T47D (cell line): ENCODE results near the gene STK40.

Experiments used
- DNase-seq, 2 experiments: peaks; one replicate each; pipeline versions ENCODE4 v3.0.0 to v3.0.0-alpha.2; 2011 to 2012; ENCODE audit warnings: low read depth in 1 of 2, low spot score in 1 of 2
- JUND ChIP-seq: IDR thresholded peaks from 2 replicates; pipeline ENCODE4 v1.6.1; 2012; ENCODE audit warnings: low read depth
- in situ Hi-C: cut with HindIII; loops from 2 replicates; pipeline ENCODE4 v1.10.0; 2016; ENCODE audit warnings: low sequenced_read_pairs, low pct_unique_long_range_greater_than_20kb

The STK40 gene

DNA sequence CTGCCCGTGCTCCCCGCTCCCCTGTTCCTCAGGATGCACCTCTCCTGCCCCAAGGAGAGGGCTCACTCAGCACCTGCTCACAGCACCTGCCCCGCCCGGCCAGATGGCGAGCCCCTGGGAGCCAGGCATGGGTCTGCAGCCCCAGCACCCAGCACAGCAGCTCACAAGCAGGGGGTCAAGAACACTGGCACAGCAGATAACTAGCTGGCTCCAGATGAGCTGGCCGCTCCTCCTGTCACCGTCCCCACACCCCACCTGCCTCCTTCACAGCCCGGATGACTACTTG is 41.4 kb downstream of the STK40 start:
- DNase-seq: no peak
- TF ChIP-seq JUND: no peak
- in situ Hi-C loops: no loop called here

GRCh38 chr1:36343651-36344394 is 41.9 kb downstream of the STK40 start:
- no peak for TF ChIP-seq JUND

GRCh38 chr1:36342426-36343185 is 43.1 kb downstream of the STK40 start:
- no peak for TF ChIP-seq JUND

More at GRCh38 chr1:36343651-36344394, 41.9 kb downstream of the STK40 start:
- in situ Hi-C loops: no loop called here
- no peak for DNase-seq

GRCh38 chr1:36341626-36342320 is 44.0 kb downstream of the STK40 start:
- DNase-seq: no peak
- in situ Hi-C loops: no loop called here

More at GRCh38 chr1:36342426-36343185, 43.1 kb downstream of the STK40 start:
- in situ Hi-C loops: no loop called here
- DNase-seq: peak in 1 of 2 experiments; percentile 42

DNA sequence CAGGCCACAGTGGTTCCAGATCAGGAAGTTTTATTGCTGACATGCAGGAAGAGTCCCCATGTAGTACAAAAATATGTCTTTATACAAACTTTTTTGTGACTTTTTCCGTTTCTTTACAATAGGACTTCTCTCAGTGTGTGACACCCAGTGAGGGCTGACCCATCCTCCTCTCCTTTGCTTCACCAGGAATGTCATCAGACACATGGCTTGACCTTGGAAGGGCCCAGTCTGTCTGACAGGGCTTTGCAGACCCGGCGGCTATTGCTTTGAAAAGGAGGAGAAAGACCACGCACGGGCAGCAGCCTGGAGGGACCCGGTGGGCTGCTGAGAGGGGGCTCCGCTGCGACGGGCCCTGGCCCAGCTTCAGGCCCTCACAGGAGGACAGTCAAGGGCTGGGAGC is 46.1 kb downstream of the STK40 start:
- no peak for DNase-seq
- in situ Hi-C loops: no loop called here
- no peak for TF ChIP-seq JUND

More at GRCh38 chr1:36341626-36342320, 44.0 kb downstream of the STK40 start:
- no peak for TF ChIP-seq JUND

GRCh38 chr1:36339215-36339614 is 46.5 kb downstream of the STK40 start:
- in situ Hi-C loops: no loop called here

GRCh38 chr1:36337830-36338229 is 47.9 kb downstream of the STK40 start:
- DNase-seq: no peak
- no peak for TF ChIP-seq JUND
- in situ Hi-C loops: no loop called here

More at GRCh38 chr1:36339215-36339614, 46.5 kb downstream of the STK40 start:
- no peak for DNase-seq
- no peak for TF ChIP-seq JUND

DNA sequence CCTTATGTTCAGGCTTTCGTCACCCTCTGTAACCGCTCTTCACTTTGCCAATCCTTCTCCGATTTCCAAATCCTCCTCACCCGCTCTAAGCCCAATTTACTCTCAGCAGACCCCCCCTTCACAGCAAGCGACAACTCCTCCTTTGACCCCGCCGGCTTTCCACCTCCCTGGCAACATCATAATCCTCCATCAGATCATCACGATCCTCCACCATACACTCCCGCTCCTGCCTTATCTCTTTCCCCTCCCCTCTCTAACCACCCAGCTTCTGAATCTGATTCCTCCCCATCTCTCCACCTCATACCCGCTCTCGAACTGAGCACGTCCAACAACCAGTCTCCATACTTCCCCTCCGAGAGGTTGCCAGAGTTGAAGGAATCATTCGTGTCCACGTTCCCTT is 54.8 kb downstream of the STK40 start:
- no peak for TF ChIP-seq JUND
- in situ Hi-C loops: no loop called here

DNA sequence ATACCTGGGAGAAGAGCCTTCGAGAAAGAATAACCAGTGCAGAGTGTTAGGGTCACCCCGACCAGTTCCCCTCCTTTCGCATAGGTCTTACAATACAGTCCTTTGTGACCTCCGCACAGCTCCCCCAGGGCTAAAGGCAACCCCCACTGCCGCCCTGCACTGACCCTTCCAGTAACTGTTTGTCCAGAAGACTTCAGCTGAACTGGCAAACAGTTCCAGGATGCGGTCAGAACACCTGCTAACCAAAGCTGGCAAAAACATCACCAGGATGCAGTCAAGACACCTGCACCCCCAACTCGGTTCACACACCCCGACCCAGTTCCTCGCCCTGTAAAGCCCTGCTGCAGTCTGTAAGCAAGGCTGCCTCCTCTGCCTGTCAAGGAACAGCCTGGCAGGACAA is 55.9 kb downstream of the STK40 start:
- peak in 1 of 2 experiments; percentile 67 for DNase-seq
- in situ Hi-C loops: no loop called here
- no peak for TF ChIP-seq JUND

More for the DNA sequence above, 54.8 kb downstream of the STK40 start:
- DNase-seq: no peak

GRCh38 chr1:36328713-36329112 is 57.0 kb downstream of the STK40 start:
- TF ChIP-seq JUND: no peak
- DNase-seq: no peak
- in situ Hi-C loops: no loop called here

DNA sequence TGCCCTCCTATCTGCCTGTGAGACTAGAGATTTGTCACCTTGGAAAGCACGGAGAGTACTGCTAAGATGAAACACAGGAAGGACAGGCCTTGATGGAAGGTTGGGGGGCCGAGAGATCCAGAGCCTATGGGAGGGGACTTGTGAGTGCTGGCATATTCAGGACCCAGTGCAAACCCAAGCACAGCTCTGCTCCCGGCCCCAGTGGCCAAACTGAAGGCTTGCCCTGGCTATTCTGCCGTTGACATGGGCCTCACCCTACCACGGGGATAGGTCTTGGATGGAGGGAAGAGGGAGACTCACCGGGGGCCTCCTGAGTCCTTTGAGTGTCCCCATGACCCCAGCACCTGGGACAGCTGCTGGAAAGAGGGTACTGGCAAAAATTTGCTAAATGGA is 57.6 kb downstream of the STK40 start:
- in situ Hi-C loops: no loop called here
- DNase-seq: no peak
- TF ChIP-seq JUND: no peak

DNA sequence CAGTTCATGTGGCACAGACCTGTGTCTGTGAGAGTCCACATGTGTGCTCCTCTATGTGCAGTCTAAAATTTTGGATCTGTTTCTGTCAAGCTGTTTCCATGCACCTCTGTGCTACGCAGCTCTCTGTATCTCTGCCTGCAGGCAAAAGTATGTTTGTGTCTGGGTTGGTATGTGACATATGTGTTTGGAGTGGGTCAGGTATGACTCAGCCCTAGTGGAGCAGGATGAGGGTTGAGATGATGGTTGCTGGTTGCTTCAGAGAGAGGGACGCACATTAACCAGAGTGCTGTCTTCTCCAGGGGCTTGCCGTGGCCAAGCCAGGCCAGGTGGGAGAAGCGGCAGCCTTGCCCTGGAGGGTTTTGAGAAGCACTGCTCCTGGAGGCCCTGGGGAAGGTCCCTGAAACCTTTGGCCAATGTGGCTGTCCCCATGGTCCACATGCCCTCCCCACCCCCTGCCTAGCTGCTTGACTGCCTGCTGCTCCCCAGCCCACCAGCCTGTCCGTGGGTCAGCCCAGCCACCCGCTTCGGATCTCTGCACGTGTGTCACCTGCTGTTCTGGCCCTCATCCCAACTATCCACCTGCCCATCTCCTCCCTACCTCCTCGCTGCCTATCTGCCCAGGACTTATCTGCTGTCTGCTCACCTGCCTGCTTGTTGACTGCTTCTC is 58.2 kb downstream of the STK40 start:
- DNase-seq: no peak
- TF ChIP-seq JUND: no peak
- in situ Hi-C loops: no loop called here
